Mucosa of stomach (tissue), 1 donor: ENCODE measurements around the gene WBP4.
"Not testable (repeated sequence)": the region's sequence is repeated elsewhere in the genome, so short reads cannot be mapped to it uniquely, and the experiment has no call there.

Source experiments
- H3K27me3 ChIP-seq: one replicate; pipeline ENCODE4 v1.7.0; 2013; ENCODE audit warnings: mild to moderate bottlenecking, low read length; ENCODE audit not compliant: control insufficient read depth, insufficient read depth
- H3K36me3 ChIP-seq: one replicate; pipeline ENCODE4 v1.7.0; 2013; ENCODE audit warnings: low read length; ENCODE audit not compliant: control insufficient read depth, insufficient read depth
- H3K4me1 ChIP-seq: one replicate; pipeline ENCODE4 v1.7.0; 2013; ENCODE audit warnings: mild to moderate bottlenecking, low read length; ENCODE audit not compliant: control insufficient read depth, insufficient read depth
- H3K4me3 ChIP-seq: one replicate; pipeline ENCODE4 v1.7.0; 2013; ENCODE audit warnings: low read length
- H3K9ac ChIP-seq: one replicate; pipeline ENCODE4 v1.7.0; 2013; ENCODE audit warnings: mild to moderate bottlenecking, low read length, moderate library complexity
- H3K9me3 ChIP-seq: one replicate; pipeline ENCODE4 v1.7.0; 2013; ENCODE audit warnings: mild to moderate bottlenecking, low read length, moderate library complexity; ENCODE audit not compliant: control insufficient read depth
- donor health status: Pancreatic carcinoma.

WBP4 gene

GRCh38 chr13:41028051-41028450 lies 33.3 kb upstream of the WBP4 start:
- no peaks in the 10 kb centered on the region for H3K9me3 ChIP-seq
- H3K27me3 ChIP-seq = no peaks in the 10 kb centered on the region
- H3K4me3 ChIP-seq = no peak overlapping the region
- peaks cover 34% of the 10 kb centered on the region for H3K4me1 ChIP-seq
- H3K36me3 ChIP-seq = no peaks in the 10 kb centered on the region
- H3K9ac ChIP-seq = no peak overlapping the region

- Histone ChIP-seq H3K9me3 (no peaks in the 10 kb centered on the region), H3K36me3 (no peaks in the 10 kb centered on the region), H3K9ac (no peak overlapping the region), H3K4me3 (no peak overlapping the region), H3K4me1 (peaks cover 37% of the 10 kb centered on the region), H3K27me3 (no peaks in the 10 kb centered on the region)
These were observed 31.7 kb upstream of the WBP4 start for GRCh38 chr13:41029629-41030028.

- Histone ChIP-seq H3K9me3 (no peaks in the 10 kb centered on the region), H3K9ac (no peak overlapping the region), H3K36me3 (no peaks in the 10 kb centered on the region), H3K27me3 (no peaks in the 10 kb centered on the region), H3K4me3 (no peak overlapping the region), H3K4me1 (peaks cover 16% of the 10 kb centered on the region)
These were observed 28.5 kb upstream of the WBP4 start for GRCh38 chr13:41032691-41033376.

- Histone ChIP-seq H3K36me3 (no peaks in the 10 kb centered on the region), H3K4me1 (peaks cover 11% of the 10 kb centered on the region), H3K4me3 (no peak overlapping the region), H3K27me3 (no peaks in the 10 kb centered on the region), H3K9me3 (no peaks in the 10 kb centered on the region), H3K9ac (no peak overlapping the region)
These were observed 26.9 kb upstream of the WBP4 start for GRCh38 chr13:41034382-41034781.

DNA sequence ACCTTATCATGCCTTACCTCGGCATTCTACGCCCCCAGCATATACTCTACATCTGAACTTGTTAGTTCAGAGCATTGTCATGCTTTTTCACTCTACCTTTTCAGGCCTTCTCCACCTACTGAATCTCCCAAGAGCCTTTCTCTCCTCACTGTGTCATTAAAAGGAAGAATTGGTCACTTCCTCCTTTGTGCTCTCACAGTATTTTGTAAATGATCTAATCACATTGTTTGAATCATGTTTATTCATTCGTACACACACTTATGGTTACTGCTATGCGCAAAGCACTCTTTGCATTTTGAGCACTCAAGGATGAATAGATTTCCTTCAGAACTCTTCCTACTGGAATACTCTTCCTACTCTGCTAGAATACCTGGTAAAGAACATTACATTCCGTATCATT lies 26.4 kb upstream of the WBP4 start:
- Histone ChIP-seq H3K9me3 (no peaks in the 10 kb centered on the region), H3K9ac (no peak overlapping the region), H3K4me3 (no peak overlapping the region), H3K4me1 (peaks cover 11% of the 10 kb centered on the region), H3K36me3 (no peaks in the 10 kb centered on the region), H3K27me3 (no peaks in the 10 kb centered on the region)

DNA sequence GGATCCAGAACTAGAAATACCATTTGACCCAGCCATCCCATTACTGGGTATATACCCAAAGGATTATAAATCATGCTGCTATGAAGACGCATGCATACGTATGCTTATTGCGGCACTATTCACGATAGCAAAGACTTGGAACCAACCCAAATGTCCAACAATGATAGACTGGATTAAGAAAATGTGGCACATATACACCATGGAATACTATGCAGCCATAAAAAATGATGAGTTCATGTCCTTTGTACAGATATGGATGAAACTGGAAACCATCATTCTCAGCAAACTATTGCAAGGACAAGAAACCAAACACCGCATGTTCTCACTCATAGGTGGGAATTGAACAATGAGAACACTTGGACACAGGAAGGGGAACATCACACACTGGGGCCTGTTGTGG lies 24.8 kb upstream of the WBP4 start:
- not testable (repeated sequence) for H3K9me3 ChIP-seq, H3K9ac ChIP-seq, H3K4me3 ChIP-seq, H3K27me3 ChIP-seq, H3K36me3 ChIP-seq
- peaks cover 11% of the 10 kb centered on the region for H3K4me1 ChIP-seq

- H3K4me1 ChIP-seq = peaks cover 7% of the 10 kb centered on the region
- H3K4me3 ChIP-seq = no peak overlapping the region
- H3K9me3 ChIP-seq = no peaks in the 10 kb centered on the region
- H3K36me3 ChIP-seq = no peaks in the 10 kb centered on the region
- no peak overlapping the region for H3K9ac ChIP-seq
- no peaks in the 10 kb centered on the region for H3K27me3 ChIP-seq
These were observed 21.6 kb upstream of the WBP4 start for GRCh38 chr13:41039746-41040145.

DNA sequence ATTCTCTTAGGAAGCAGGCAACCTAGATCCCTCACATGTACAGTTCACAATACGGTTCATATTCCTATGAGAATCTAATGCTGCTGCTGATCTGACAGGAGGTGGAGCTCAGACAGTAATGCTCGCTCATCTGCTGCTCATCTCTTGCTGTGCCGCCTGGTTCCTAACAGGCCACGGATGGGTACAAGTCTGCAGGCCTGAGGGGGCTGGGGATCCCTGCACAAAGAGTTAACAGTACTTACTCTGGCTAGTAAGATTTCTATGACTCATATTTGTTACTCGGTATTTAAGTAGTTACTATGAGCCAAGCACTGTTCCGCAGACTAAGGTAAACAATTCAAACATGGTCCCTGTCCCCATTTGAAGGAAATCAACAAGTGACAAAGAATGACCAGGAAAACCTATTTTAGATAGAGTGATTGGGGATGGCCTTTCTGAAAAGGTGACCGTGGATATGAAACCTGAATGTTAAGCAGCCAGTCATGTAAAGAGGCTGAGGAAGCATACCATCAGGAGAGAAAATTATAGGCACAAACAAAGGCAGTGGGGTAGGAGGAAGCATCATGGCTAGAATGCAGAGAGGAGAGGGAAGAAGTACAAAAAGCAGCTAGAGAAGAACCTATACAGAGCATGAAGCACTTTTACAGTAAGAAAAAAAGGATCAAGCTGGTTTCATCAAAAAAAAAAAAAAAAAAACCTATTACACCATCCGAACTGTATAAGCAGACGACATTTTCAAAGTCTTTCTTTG lies 20.6 kb upstream of the WBP4 start:
- H3K27me3 ChIP-seq = no peaks in the 10 kb centered on the region
- no peak overlapping the region for H3K9ac ChIP-seq
- no peak overlapping the region for H3K4me3 ChIP-seq
- no peaks in the 10 kb centered on the region for H3K36me3 ChIP-seq
- H3K4me1 ChIP-seq = no peaks in the 10 kb centered on the region
- no peaks in the 10 kb centered on the region for H3K9me3 ChIP-seq

- H3K36me3 ChIP-seq, H3K9me3 ChIP-seq, H3K27me3 ChIP-seq, H3K9ac ChIP-seq, H3K4me3 ChIP-seq, H3K4me1 ChIP-seq: not testable (repeated sequence)
These were observed 18.9 kb upstream of the WBP4 start for GRCh38 chr13:41042419-41042818.

DNA sequence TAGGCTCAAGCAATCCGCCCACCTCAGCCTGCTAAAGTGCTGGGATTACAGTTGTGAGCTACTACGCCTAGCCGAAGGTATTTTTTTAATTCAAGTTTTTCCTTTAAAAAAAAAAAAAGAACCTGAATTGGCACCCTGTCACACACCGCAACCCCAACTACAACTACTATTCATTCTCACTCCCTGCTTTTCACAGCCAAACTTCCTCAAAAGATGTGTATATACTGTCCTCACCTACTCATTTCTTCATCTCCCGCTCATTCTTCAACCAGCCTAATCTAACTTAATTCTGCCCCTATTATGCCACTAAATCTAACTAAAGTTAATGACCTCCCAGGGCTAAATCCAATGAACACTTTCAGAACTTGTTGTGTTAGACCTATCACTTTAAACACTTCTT lies 12.7 kb upstream of the WBP4 start:
- Histone ChIP-seq H3K9me3 (no peaks in the 10 kb centered on the region), H3K27me3 (no peaks in the 10 kb centered on the region), H3K4me1 (no peaks in the 10 kb centered on the region), H3K9ac (no peak overlapping the region), H3K4me3 (no peak overlapping the region), H3K36me3 (no peaks in the 10 kb centered on the region)

DNA sequence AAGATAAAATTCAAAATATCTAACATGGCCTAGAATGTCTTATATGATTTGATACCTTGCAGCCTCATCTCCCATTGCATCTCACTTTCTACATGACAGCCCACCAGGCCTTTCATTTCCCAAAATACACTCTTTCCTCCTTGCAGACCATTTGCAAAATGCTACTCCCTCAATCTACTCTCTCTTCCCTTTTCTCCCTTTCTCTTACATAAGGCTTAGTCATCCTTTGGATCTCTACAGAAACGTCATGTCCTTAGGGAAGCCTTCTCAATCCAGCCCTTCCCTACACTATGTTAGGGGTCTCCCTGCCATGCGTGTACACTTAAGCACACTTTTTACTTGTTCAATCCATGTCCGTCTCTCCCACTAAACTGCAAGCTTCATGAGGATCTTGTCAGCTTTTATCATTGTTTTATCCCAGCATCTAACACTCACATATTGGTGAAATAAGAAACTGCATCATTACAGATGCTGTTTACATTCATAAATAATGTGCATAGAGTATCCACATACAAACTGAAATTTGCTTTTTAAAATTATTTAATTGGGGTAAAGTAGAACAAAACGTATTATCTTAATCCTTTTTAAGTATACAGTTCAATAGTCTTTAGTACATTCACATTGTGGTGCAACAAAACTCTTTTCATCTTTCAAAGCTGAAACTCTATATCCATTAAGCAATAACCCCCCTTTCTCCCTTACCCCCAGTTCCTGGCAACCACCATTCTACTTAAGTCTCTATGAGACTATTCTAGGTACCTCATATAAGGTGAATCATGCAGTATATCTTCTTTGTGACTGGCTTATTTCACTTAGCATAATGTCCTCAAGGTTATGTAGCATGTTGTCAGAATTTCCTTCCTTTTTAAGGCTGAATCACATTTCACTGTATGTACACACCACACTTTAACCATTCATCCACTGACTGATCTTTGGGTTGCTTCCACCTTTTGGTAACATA lies 11.5 kb upstream of the WBP4 start:
- Histone ChIP-seq H3K27me3 (no peaks in the 10 kb centered on the region), H3K4me3 (no peak overlapping the region), H3K9me3 (no peaks in the 10 kb centered on the region), H3K4me1 (peaks cover 11% of the 10 kb centered on the region), H3K36me3 (no peaks in the 10 kb centered on the region), H3K9ac (no peak overlapping the region)

DNA sequence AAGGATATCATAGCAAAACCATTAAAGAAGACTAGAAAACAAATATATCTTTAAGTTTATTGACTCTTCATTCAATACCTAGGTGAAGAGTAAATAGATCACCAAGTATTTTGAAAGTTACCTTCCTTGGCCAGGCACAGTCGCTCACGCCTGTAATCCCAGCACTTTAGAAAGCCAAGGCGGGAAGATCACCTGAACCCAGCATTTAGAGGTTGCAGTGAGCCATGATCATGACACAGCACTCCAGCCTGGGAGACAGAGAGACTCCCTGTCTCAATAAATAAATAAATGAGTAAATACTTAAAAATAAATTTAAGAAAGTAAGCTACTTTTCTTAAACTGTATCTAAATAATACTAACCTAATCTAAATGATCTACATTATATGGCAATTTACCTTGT lies 8.9 kb upstream of the WBP4 start:
- Histone ChIP-seq H3K9ac (no peak overlapping the region), H3K4me1 (peaks cover 31% of the 10 kb centered on the region), H3K36me3 (no peaks in the 10 kb centered on the region), H3K9me3 (no peaks in the 10 kb centered on the region), H3K4me3 (no peak overlapping the region), H3K27me3 (no peaks in the 10 kb centered on the region)
